HG03432 (cell line): ENCODE results near the gene ZNF740.

ENCODE experiments used
- ATAC-seq: cut with Tn5 transposase; IDR thresholded peaks from one replicate; pipeline ENCODE4 v1.9.1; 2021; ENCODE audit warnings: mild to moderate bottlenecking, moderate library complexity; ENCODE audit not compliant: unreplicated experiment

ZNF740 gene

GRCh38 chr12:53244337-53244736 lies 63.8 kb downstream of the ZNF740 start:
- ATAC-seq, result no peak
